Activated naive CD4-positive, alpha-beta T cell treated with anti-CD3 and anti-CD28 coated beads for 36 hours (primary cell): Measurements from ENCODE around the gene PRR36. TPM values are rescaled to one million over a fixed set of nuclear protein-coding genes. Genes with fewer than 3 reads are reported as not detected.

Source experiments
- CTCF ChIA-PET: fragments of 350-600 bp; sonication (Branson Sonifier 250); formaldehyde crosslinking; loops from one replicate; lab custom pipeline; 2021; ENCODE audit warnings: antibody characterized with exemption; lab: Charles Lee
- DNase-seq: peaks from one replicate; pipeline ENCODE4 v3.0.0-alpha.2; 2020
- H3K27ac Mint-ChIP-seq: one replicate; pipeline ENCODE4 v1.8.0; 2021; ENCODE audit warnings: mild to moderate bottlenecking, mixed read lengths
- H3K27me3 Mint-ChIP-seq: one replicate; pipeline ENCODE4 v1.8.0; 2021; ENCODE audit warnings: low read depth, mixed read lengths
- H3K36me3 Mint-ChIP-seq: one replicate; pipeline ENCODE4 v1.8.0; 2021; ENCODE audit warnings: low read depth, mixed read lengths
- H3K4me1 Mint-ChIP-seq: one replicate; pipeline ENCODE4 v1.8.0; 2021; ENCODE audit warnings: low read depth, mixed read lengths
- H3K4me3 Mint-ChIP-seq: one replicate; pipeline ENCODE4 v1.8.0; 2021; ENCODE audit warnings: mild to moderate bottlenecking, moderate library complexity, mixed read lengths
- H3K9me3 Mint-ChIP-seq: one replicate; pipeline ENCODE4 v1.8.0; 2021; ENCODE audit warnings: mixed read lengths
- intact Hi-C: fragments of 100-400 bp; cut with micrococcal nuclease; formaldehyde crosslinking; loops from one replicate; pipeline ENCODE4 v1.15.1; 2023
- total RNA-seq, 2 experiments: library from RNA; stranded (reverse); gene quantifications; one replicate each; pipeline ENCODE4 v1.2.3, GENCODE V29; 2021

PRR36 gene
- total RNA-seq, 2 experiments from 2014 or later, result 0.07 to 0.12 TPM

DNA sequence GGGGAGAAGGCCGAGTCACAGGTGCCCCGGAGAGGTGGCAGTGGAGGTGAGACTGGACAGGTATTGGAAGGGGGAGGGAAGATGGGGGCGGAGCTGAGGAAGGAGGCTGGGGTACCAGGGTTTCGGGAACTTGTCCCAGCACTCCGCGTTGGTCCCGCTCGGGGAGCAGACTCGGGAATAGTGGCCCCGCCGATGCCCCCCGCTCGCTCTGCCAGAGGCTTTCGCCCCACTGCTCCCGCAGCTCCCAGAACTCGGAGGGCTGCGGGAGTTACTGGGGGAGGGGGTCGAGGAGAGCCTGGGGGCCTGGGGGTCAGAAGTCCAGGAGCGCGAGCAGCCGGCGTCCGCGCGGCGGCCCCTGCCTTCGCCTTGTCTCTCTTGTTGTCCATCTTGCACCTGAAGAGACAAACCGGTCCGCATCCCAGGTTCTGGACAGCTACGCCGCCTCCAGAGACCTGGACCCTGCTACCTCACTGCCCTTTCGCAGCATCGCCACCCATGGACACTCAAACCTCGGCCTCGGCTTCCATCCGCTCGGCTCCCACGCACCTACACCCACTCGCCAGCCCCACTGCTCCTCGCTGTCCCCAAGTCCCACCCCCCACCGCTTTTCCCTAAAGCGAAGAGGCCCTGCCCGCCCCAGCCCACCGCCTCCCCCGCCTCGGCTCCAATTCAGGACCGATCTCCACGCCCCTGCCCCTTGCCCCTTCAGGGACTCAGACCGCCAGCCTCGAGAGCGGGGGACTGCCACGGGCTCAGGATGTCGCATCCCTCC is 700 bp downstream of the PRR36 start:
- DNase-seq, result no peak
- Mint-ChIP-seq H3K27ac (no peak overlapping the region), H3K9me3 (no peaks in the 10 kb centered on the region), H3K27me3 (peaks cover 27% of the 10 kb centered on the region), H3K4me1 (peaks cover 33% of the 10 kb centered on the region), H3K4me3 (peak overlapping the region; percentile 60), H3K36me3 (no peaks in the 10 kb centered on the region)
- CTCF ChIA-PET, result no interaction called here
- intact Hi-C loops, result no loop called here

DNA sequence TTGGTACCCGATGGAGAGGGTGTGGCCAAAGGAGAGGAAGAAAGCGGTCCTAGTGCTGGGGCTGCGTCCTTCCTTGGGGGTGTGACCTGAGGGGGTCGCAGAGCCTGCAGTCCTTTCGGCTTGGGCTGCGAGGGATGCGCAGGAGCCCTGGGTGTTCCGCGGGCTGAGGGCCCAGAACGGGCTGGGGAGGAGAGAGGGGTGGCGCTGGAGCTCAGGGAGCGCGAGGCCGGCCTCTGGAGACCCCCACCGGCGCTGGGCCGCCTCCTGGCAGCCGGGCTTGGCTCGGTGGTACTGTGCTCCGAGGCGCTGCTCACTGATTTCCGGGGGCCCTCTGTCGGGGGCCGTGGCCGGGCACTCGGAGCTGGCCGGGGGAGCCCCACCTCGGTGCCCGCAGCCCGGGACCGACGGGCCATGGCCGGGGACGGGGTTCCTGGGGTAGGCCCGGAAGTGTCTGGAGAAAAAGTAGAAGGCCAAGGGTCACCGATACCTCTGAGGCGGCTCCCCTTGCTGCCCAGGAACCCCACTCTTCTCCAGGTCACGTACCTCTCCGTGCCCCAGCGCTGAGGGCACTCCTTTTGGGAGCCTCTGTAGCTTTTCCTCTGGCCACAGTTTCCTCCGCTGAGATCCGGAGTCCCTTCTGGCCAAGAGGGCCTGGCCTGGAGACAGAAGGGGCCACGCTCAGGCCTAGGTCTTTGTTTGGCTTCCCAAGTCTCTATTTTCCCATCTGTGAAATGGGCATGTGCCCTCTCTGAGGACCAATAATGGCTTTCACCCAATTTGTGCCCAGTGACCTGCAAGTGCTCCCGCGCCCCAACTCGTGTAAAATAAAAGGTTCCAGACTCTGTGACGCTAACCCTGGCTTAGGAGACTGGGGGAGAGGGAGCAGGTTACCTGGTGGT is 1.6 kb downstream of the PRR36 start:
- no peak for DNase-seq
- no peak overlapping the region for H3K4me3 Mint-ChIP-seq
- CTCF ChIA-PET, result interaction anchor here (1.2 kb wide), 1 partner anchor 11 kb away, joined by 4 read pairs; no protein-coding TSS in a partner anchor
- H3K36me3 Mint-ChIP-seq, result no peaks in the 10 kb centered on the region
- intact Hi-C loops, result loop anchor here (1.0 kb wide), 1 partner anchor 48 kb away; the partner anchor contains the start of gene SNAPC2
- no peaks in the 10 kb centered on the region for H3K9me3 Mint-ChIP-seq
- H3K27ac Mint-ChIP-seq, result no peak overlapping the region
- H3K27me3 Mint-ChIP-seq, result peaks cover 27% of the 10 kb centered on the region
- peaks cover 36% of the 10 kb centered on the region for H3K4me1 Mint-ChIP-seq

DNA sequence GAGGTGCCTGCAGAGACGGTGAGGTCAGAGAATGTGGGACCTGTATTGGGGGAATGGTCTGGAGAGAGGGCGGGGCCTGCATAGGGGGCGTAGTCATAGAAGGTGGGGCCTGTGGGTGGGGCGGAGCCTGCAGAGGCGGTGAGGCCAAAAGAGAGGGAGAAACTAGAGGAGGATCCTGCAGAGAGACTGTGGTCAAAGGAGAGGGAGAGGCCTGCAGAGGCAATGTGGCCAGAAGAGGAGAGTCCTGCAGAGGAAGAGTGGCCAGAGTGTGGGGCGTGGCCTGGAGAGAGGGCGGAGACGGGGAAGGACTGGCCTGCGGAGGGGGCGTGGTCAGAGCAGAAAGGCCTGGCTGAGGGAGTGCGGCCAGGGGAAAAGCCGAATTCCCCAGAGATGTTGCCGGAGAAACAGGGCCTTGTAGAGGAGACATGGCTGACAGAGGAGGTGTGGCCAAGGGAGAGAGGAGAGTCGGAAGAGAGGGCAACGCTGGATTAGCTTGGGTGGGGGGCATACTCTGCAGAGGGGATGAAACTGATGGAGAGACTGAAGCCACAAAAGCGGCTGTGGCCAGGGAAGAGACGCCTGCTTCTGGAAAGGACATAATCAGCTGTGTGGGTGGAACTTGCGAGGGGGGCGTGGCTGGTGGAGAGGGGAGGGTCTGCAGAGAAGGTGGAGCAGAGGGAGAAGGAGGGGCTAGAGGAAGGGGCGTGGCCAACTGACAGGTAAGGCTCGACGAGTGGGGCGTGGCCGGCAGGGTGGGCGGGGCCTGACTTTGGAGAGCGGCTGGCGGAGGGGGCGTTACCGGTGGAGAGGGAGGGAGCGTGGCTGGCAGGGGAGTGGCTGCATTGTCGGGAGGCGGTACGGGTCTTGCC is 2.5 kb downstream of the PRR36 start:
- CTCF ChIA-PET, result interaction anchor here (1.2 kb wide), 1 partner anchor 10 kb away, joined by 4 read pairs; no protein-coding TSS in a partner anchor
- Mint-ChIP-seq H3K27ac (no peak overlapping the region), H3K4me1 (peaks cover 36% of the 10 kb centered on the region), H3K36me3 (no peaks in the 10 kb centered on the region), H3K9me3 (no peaks in the 10 kb centered on the region), H3K27me3 (peaks cover 31% of the 10 kb centered on the region), H3K4me3 (no peak overlapping the region)
- DNase-seq, result peak; percentile 92
- intact Hi-C loops, result loop anchor here (1.0 kb wide), 2 partner anchors 9 to 49 kb away; partner anchors contain the start of gene SNAPC2

- H3K4me3 Mint-ChIP-seq, result no peak overlapping the region
- DNase-seq, result peak; percentile 71
- intact Hi-C loops, result loop anchor here (1.0 kb wide), 1 partner anchor 9 kb away; no protein-coding TSS in a partner anchor
- no peaks in the 10 kb centered on the region for H3K36me3 Mint-ChIP-seq
- CTCF ChIA-PET, result no interaction called here
- H3K27me3 Mint-ChIP-seq, result peaks cover 31% of the 10 kb centered on the region
- H3K9me3 Mint-ChIP-seq, result no peaks in the 10 kb centered on the region
- no peak overlapping the region for H3K27ac Mint-ChIP-seq
- peaks cover 36% of the 10 kb centered on the region for H3K4me1 Mint-ChIP-seq
Measured at GRCh38 chr19:7870571-7871436, 3.4 kb downstream of the PRR36 start.

DNA sequence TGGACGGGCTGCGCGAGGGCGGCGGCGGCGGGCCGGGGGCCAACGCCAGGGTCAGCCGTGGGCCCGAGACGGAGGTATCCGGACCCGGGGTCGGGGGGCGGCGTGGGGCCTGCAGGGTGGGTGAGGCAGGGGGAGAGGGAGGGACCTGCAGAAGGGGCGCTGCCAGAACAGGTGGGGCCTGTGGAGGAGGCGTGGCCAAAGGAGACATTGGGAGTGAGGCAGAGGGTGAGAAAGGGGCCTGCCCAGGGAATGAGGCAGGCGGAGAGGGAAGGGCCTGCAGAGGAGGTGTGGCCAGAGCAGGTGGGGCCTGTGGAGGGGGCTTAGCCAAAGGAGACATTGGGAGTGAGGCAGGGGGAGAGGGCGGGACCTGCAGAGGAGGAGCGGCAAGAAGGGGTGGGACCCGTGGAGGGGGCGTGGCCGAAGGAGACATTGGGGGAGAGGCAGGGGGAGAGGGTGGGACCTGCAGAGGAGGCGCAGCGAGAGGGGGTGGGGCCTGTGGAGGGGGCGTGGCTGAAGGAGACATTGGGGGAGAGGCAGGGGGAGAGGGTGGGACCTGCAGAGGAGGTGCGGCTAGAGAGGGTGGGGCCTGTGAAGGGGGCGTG is 4.2 kb downstream of the PRR36 start:
- peaks cover 32% of the 10 kb centered on the region for H3K27me3 Mint-ChIP-seq
- no peaks in the 10 kb centered on the region for H3K36me3 Mint-ChIP-seq
- CTCF ChIA-PET, result interaction anchor here (0.6 to 2.1 kb wide), 22 partner anchors 7 to 302 kb away, joined by 3 to 14 read pairs (median 4); partner anchors contain the start of genes MAP2K7, SNAPC2, TIMM44 and TRAPPC5
- no peaks in the 10 kb centered on the region for H3K9me3 Mint-ChIP-seq
- intact Hi-C loops, result loop anchor here (1.0 to 10.0 kb wide), 3 partner anchors 33 to 135 kb away; partner anchors contain the start of genes ELAVL1 and MAP2K7
- H3K27ac Mint-ChIP-seq, result no peak overlapping the region
- H3K4me3 Mint-ChIP-seq, result peak overlapping the region; percentile 41
- DNase-seq, result peak; percentile 61
- H3K4me1 Mint-ChIP-seq, result peaks cover 41% of the 10 kb centered on the region

- peaks cover 32% of the 10 kb centered on the region for H3K27me3 Mint-ChIP-seq
- H3K27ac Mint-ChIP-seq, result no peak overlapping the region
- intact Hi-C loops, result loop anchor here (1.0 to 10.0 kb wide), 3 partner anchors 33 to 135 kb away; partner anchors contain the start of genes ELAVL1 and MAP2K7
- peak overlapping the region; percentile 66 for H3K4me3 Mint-ChIP-seq
- no peaks in the 10 kb centered on the region for H3K36me3 Mint-ChIP-seq
- H3K9me3 Mint-ChIP-seq, result no peaks in the 10 kb centered on the region
- H3K4me1 Mint-ChIP-seq, result peaks cover 43% of the 10 kb centered on the region
- DNase-seq, result peak; percentile 76
- CTCF ChIA-PET, result interaction anchor here (0.6 to 2.1 kb wide), 24 partner anchors 8 to 301 kb away, joined by 3 to 14 read pairs (median 4); partner anchors contain the start of genes MAP2K7, SNAPC2, TIMM44 and TRAPPC5
Measured at GRCh38 chr19:7869453-7869909, 4.7 kb downstream of the PRR36 start.

DNA sequence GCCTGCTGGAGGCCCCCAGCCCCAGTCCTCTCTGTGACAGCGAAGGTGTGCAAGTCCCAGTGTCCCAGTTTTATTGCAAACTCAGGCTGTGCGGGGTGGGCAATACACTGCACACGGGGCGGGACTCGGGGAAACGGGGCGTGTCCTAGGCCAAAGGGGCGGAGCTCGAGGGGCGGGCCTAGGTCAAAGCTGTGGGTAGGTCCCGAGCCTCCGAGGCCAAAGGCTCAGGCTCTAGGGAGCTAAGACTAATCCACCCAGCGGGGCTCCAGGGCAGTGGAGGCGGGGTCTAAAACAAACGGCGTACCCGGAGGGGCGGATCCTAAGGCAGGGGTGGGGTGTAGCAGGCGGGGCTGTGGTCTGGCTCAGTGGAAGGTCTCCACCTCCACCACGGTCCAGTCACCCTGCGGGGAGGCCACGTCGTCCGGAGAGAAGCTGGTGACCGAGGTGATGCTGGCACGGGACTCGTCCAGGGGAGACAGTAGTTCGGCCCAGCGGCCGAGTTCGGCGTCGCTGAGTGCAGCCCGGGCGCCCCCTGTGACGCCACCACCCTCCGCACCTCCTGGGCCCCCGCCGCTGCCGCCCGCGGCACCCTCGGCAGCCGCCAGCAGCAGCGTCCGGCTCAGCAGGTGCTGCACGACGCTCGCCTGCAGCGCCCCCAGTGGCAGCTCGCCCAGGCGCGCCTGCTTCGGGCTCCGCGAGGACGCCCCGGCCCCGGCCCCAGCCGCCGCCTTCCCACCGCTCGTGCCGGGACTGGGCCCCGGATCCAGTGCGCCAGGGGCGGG is 5.3 kb downstream of the PRR36 start:
- H3K36me3 Mint-ChIP-seq, result no peaks in the 10 kb centered on the region
- DNase-seq, result peak; percentile 82
- H3K27ac Mint-ChIP-seq, result peak overlapping the region; percentile 59
- peaks cover 35% of the 10 kb centered on the region for H3K27me3 Mint-ChIP-seq
- CTCF ChIA-PET, result interaction anchor here (0.7 to 2.1 kb wide), 24 partner anchors 8 to 301 kb away, joined by 3 to 14 read pairs (median 4); partner anchors contain the start of genes MAP2K7, SNAPC2, TIMM44 and TRAPPC5
- no peaks in the 10 kb centered on the region for H3K9me3 Mint-ChIP-seq
- intact Hi-C loops, result loop anchor here (1.0 to 10.0 kb wide), 3 partner anchors 34 to 136 kb away; partner anchors contain the start of genes ELAVL1 and MAP2K7
- H3K4me3 Mint-ChIP-seq, result peak overlapping the region; percentile 68
- peaks cover 46% of the 10 kb centered on the region for H3K4me1 Mint-ChIP-seq

DNA sequence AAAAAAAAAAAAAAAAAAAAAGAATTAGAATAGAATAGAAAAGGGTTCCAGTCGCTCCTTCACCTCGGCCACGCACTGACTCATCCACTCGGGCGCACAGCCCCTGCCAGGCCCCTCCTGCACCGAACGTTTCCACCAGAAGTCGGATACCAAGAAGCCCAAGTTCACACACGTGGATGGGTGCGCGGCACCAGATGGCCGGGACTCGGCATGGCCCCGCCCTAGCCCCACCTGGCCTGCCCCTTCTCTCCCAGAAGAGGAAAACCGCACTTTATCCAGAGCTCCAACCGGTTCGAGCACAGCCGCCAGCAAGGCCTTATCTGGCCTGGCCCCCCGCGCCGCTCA is 5.9 kb downstream of the PRR36 start:
- no peak for DNase-seq
- Mint-ChIP-seq H3K27ac (no peak overlapping the region), H3K4me3 (peak overlapping the region; percentile 68)

DNA sequence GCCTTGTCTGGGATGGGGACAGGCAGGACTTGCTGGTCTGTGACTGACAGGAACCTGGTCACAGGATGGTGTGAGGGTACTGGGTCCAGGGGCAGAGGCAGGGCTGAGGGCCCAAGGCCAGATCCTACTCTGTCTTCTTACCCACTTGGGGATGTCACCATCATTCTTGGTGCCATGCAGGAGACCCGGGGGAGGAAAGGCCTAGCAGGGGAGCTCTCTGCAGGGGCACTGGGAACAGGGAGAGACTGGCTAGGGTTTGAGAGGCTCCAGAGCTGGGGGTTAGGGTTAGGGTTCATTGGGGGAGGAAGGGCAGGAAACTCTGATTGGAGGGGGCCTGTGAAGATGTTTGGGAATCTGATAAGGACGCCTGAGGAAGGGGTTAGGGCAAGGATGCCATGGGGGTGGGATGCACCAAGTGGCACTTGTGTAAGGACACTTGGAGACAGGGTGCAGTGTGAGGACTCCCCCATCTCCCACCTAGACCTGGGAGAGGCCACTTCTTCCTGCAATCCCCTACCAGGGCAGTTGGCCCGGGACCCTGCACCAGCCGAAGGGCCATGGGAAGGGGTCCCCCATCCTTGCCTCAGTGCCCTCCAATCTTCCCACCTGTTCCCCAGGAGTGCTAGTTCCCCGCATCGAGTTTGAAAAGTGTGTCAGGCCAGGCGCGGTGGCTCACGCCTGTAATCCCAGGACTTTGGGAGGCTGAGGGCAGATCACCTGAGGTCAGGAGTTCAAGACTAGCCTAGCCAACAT is 6.9 kb downstream of the PRR36 start:
- Mint-ChIP-seq H3K4me1 (peaks cover 41% of the 10 kb centered on the region), H3K9me3 (no peaks in the 10 kb centered on the region), H3K4me3 (no peak overlapping the region), H3K36me3 (no peaks in the 10 kb centered on the region), H3K27me3 (peaks cover 29% of the 10 kb centered on the region), H3K27ac (no peak overlapping the region)
- CTCF ChIA-PET, result no interaction called here
- no peak for DNase-seq
- intact Hi-C loops, result loop anchor here (10.0 kb wide), 1 partner anchor 138 kb away; the partner anchor contains the start of gene ELAVL1

More for the DNA sequence above, 5.9 kb downstream of the PRR36 start:
- CTCF ChIA-PET, result interaction anchor here (1.0 to 2.1 kb wide), 11 partner anchors 10 to 75 kb away, joined by 4 to 14 read pairs (median 8); partner anchors contain the start of genes MAP2K7, SNAPC2 and TIMM44
- H3K36me3 Mint-ChIP-seq, result no peaks in the 10 kb centered on the region
- H3K4me1 Mint-ChIP-seq, result peaks cover 45% of the 10 kb centered on the region
- no peaks in the 10 kb centered on the region for H3K9me3 Mint-ChIP-seq
- peaks cover 35% of the 10 kb centered on the region for H3K27me3 Mint-ChIP-seq
- intact Hi-C loops, result loop anchor here (2.0 to 10.0 kb wide), 2 partner anchors 35 to 137 kb away; partner anchors contain the start of genes ELAVL1 and MAP2K7
